Measurements from ENCODE around the gene ARMCX6. TPM values are rescaled to one million over a fixed set of nuclear protein-coding genes. Genes with fewer than 3 reads are reported as not detected.

Gene ARMCX6
- total RNA-seq (2021; ENCODE audit: unreplicated experiment) (32.2 TPM), Bru-seq, nascent RNA (percentile 66 among the genes with signal in this experiment), BruChase-seq, experiment 1, labeled RNA remaining after a 6-hour chase (percentile 75 among the genes with signal in this experiment), BruChase-seq, experiment 2, labeled RNA remaining after a 2-hour chase (percentile 80 among the genes with signal in this experiment)
- 17.8 and 21.1 TPM in 2 replicates for polyA plus RNA-seq (2012)
- long read RNA-seq, transcript ARMCX6-206 (4 exons, 846 nt) = major isoform, 7 of 13 reads
- long read RNA-seq, partial matches to known transcripts = 1 of 13 reads
- long read RNA-seq, other reads (novel, unspliced or antisense) = 4 of 13 reads

DNA sequence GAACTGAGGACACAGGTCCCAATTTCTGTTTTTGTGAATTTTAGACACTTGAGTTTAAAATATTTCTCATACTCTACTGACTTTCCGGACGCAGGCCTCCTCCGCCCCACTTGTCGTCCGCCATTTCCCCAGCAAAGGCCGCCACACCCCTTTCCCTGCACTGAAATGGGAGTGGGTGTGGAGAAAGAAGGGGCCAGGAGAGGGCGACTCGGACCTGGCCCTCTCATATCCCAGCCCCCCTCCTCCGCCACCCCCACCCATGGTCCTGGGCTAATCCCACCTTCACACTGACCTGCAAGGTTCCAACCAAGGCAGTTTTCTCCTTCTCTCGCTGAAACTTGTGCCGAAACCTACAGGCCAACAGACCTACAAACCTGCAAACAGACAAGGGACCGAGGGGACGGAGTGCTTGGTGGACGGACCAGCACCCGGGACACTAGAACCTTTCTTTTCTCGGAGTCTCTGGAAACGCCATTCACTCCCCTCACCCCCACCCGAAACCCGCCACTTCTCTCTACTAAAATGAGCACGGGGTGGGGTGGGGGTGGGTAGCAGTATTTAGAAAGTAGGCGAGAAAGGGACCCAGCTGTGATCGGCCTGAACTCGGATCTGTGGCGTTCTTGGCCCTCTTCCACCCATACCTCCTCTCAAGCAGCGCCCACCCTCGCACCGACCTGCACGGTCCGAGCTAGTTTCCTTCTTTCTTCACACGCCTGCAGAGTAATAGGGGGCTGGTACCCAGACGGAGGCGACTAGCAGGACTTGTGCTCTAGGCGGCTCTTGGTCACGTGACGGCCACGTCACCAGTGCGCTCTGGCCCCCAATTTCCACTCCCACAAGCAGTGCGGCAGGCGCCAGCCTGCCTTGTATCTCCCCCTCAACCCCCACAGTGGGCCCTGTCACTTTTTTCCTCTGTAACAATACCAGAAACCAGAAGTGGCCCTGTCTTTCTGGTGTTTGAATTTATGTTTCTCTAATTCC, at the start of gene ARMCX6:
TSS of gene ARMCX6 (minus strand) at position 790 of the 981 bp plus-strand sequence. CDS start 1,380 bp downstream, outside the sequence.
- Histone ChIP-seq H2AFZ (ENCODE audit: low read depth, low read length, poor library complexity, severe bottlenecking) (peak within 1 kb of the TSS; percentile 45), H3K4me2 (ENCODE audit: low read length) (peak within 1 kb of the TSS; percentile 77), H4K20me1 (ENCODE audit: insufficient read depth) (no peaks in the 10 kb centered on the region), H3K4me1 (ENCODE audit: control insufficient read depth in 1 of 2, insufficient read depth in 2 of 2, low read length in 2 of 2) (peaks cover 11 to 25% of the 10 kb centered on the region in 2 experiments; a peak in 3 of 4 replicates), H3K9ac (ENCODE audit: low read length) (peak within 1 kb of the TSS; percentile 70), H3K79me2 (ENCODE audit: insufficient read depth, low read length) (peaks cover 6% of the 10 kb centered on the region; the same call in 1 of the 2 replicates), H3K4me3 (replicated peaks in 1 of 2; ENCODE audit: low read depth in 1 of 2, low read length in 2 of 2) (peak within 1 kb of the TSS; percentile 71 to 72), H3K27me3 (ENCODE audit: insufficient read depth, low read length) (no peaks in the 10 kb centered on the region), H3K9me2 (ENCODE audit: insufficient read depth) (no peaks in the 10 kb centered on the region), H3K9me3 (ENCODE audit: control insufficient read depth in 1 of 2, insufficient read depth in 1 of 2, low read depth in 1 of 2, low read length in 2 of 2) (no peaks in the 10 kb centered on the region), H3K36me3 (ENCODE audit: control insufficient read depth in 1 of 2, insufficient read depth in 2 of 2, low read length in 2 of 2) (no peaks in the 10 kb centered on the region), H3K27ac (ENCODE audit: low read depth, low read length) (peak within 1 kb of the TSS; percentile 45)
- TF ChIP-seq POLR2A (IDR thresholded peaks at IDR 0.05; ENCODE audit: borderline replicate concordance, extremely low read depth, insufficient read depth, insufficient read length) (peak; percentile 20), TCF7L2 (IDR thresholded peaks at IDR 0.05; ENCODE audit: borderline replicate concordance, extremely low read depth, insufficient read depth, insufficient read length) (no peak), SRF (IDR thresholded peaks at IDR 0.05; ENCODE audit: low read depth) (no peak), RAD21 (IDR thresholded peaks at IDR 0.05; ENCODE audit: low read depth) (peak; percentile 51), MAX (IDR thresholded peaks at IDR 0.05) (peak; percentile 18; the same call in 1 of the 2 replicates), YY1 (IDR thresholded peaks at IDR 0.05; ENCODE audit: extremely low read depth, insufficient replicate concordance, low read depth, low read length) (peak; percentile 91), CEBPB (IDR thresholded peaks at IDR 0.05; ENCODE audit: low read depth) (no peak), ELF1 (IDR thresholded peaks at IDR 0.05; ENCODE audit: borderline replicate concordance, low read depth) (no peak), POLR2AphosphoS5 (IDR thresholded peaks at IDR 0.05; ENCODE audit: low read depth, low read length) (peak; percentile 63), ZFX (IDR thresholded peaks at IDR 0.05) (no peak), SP1 (IDR thresholded peaks at IDR 0.05; ENCODE audit: low read depth) (no peak)
- TF ChIP-seq, protein P1, sequence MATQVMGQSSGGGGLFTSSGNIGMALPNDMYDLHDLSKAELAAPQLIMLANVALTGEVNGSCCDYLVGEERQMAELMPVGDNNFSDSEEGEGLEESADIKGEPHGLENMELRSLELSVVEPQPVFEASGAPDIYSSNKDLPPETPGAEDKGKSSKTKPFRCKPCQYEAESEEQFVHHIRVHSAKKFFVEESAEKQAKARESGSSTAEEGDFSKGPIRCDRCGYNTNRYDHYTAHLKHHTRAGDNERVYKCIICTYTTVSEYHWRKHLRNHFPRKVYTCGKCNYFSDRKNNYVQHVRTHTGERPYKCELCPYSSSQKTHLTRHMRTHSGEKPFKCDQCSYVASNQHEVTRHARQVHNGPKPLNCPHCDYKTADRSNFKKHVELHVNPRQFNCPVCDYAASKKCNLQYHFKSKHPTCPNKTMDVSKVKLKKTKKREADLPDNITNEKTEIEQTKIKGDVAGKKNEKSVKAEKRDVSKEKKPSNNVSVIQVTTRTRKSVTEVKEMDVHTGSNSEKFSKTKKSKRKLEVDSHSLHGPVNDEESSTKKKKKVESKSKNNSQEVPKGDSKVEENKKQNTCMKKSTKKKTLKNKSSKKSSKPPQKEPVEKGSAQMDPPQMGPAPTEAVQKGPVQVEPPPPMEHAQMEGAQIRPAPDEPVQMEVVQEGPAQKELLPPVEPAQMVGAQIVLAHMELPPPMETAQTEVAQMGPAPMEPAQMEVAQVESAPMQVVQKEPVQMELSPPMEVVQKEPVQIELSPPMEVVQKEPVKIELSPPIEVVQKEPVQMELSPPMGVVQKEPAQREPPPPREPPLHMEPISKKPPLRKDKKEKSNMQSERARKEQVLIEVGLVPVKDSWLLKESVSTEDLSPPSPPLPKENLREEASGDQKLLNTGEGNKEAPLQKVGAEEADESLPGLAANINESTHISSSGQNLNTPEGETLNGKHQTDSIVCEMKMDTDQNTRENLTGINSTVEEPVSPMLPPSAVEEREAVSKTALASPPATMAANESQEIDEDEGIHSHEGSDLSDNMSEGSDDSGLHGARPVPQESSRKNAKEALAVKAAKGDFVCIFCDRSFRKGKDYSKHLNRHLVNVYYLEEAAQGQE (IDR thresholded peaks at IDR 0.05; ENCODE audit: low read depth) = no peak
- TF ChIP-seq, protein P2, sequence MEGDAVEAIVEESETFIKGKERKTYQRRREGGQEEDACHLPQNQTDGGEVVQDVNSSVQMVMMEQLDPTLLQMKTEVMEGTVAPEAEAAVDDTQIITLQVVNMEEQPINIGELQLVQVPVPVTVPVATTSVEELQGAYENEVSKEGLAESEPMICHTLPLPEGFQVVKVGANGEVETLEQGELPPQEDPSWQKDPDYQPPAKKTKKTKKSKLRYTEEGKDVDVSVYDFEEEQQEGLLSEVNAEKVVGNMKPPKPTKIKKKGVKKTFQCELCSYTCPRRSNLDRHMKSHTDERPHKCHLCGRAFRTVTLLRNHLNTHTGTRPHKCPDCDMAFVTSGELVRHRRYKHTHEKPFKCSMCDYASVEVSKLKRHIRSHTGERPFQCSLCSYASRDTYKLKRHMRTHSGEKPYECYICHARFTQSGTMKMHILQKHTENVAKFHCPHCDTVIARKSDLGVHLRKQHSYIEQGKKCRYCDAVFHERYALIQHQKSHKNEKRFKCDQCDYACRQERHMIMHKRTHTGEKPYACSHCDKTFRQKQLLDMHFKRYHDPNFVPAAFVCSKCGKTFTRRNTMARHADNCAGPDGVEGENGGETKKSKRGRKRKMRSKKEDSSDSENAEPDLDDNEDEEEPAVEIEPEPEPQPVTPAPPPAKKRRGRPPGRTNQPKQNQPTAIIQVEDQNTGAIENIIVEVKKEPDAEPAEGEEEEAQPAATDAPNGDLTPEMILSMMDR (IDR thresholded peaks at IDR 0.05 in 2 of 3, conservative IDR thresholded peaks at IDR 0.05 in 1 of 3; ENCODE audit: borderline replicate concordance in 1 of 3, insufficient read depth in 1 of 3, low read depth in 2 of 3, low read length in 2 of 3) = peak; percentile 22 to 41 (median 33); a peak in 4 of 6 replicates
- ChIA-PET POLR2A (no interaction called here), RAD21 (ENCODE audit: low non-redundant PET in 1 of 2, low total read pairs in 2 of 2, uncharacterized antibody in 2 of 2, unreplicated experiment in 2 of 2) (no interaction called here), CTCF (interaction anchor here (1.4 kb wide), 1 partner anchor 141 kb away, joined by 3 read pairs; no protein-coding TSS in a partner anchor)
- ATAC-seq (peak; percentile 87), DNase-seq (ENCODE audit: low read depth, low spot score) (peak; percentile 40)
- no TSS peak for BruUV-seq (replicated peaks)
- intact Hi-C loops (cut with micrococcal nuclease) = no loop called here
